HG03571 (cell line): ENCODE measurements around the gene DGUOK.
"Not testable (repeated sequence)": the region's sequence is repeated elsewhere in the genome, so short reads cannot be mapped to it uniquely, and the experiment has no call there.

Experiments
- ATAC-seq: cut with Tn5 transposase; IDR thresholded peaks from one replicate; pipeline ENCODE4 v1.9.1; 2021; ENCODE audit not compliant: unreplicated experiment

Gene DGUOK

DNA sequence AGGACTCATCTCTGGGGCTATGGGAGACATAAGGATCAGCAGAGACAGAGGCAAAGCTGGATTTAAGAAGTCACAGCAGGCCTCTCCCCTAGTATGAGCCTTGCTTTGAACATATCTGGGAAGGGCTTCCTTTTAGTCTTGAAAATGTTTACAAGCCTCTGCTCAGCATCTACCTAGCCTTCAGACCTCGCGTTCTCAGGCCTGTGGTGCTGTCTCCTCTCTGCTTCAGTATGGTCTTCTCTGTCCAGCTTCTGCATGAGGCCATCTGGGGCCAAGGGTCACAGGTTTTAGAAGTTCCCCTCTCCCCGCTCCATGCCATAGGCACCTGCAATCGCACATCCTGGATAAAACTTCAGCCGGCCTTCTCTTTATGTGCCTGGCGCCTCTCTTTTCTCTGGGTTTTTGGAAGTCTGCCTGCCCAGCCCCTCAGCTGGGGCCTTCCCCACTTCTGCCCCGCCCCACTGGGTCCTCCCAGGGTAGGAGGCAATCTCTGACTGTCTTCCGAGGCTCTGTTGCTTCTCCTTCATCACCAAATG lies 26.8 kb upstream of the DGUOK start:
- ATAC-seq: no peak

GRCh38 chr2:73901143-73901542 lies 25.5 kb upstream of the DGUOK start:
- no peak for ATAC-seq

DNA sequence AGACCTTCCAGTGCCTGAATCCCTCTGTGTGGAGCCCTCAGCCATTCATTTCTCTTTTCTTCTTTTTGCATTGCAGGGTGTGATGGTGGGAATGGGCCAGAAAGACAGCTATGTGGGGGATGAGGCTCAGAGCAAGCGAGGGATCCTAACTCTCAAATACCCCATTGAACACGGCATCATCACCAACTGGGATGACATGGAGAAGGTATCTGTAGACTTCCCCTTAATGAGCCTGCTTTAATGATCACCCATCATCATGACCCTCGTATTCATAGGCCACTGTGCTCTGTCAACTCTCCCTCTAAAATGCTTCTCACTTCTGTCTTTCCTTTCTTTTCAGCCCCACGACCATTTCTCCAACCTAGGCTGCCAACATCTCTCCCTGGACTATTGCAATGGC lies 24.4 kb upstream of the DGUOK start:
- no peak for ATAC-seq

DNA sequence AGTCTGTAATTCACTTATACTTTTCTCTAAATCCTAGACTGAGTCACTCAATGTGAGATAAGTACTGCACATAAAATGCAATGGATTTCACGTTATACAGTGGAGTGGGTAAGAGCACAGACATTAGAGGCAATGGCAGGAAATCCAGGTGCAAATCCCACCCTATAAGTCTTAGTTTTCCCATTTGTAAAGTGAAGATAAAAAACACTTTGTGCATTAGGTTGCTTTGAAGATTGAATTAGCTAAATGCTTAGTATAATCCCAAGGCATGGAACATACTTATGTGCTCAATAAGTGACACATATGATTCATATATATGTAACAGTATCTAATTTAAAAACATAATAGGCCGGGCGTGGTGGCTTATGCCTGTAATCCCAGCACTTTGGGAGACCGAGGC lies 23.4 kb upstream of the DGUOK start:
- no peak for ATAC-seq

DNA sequence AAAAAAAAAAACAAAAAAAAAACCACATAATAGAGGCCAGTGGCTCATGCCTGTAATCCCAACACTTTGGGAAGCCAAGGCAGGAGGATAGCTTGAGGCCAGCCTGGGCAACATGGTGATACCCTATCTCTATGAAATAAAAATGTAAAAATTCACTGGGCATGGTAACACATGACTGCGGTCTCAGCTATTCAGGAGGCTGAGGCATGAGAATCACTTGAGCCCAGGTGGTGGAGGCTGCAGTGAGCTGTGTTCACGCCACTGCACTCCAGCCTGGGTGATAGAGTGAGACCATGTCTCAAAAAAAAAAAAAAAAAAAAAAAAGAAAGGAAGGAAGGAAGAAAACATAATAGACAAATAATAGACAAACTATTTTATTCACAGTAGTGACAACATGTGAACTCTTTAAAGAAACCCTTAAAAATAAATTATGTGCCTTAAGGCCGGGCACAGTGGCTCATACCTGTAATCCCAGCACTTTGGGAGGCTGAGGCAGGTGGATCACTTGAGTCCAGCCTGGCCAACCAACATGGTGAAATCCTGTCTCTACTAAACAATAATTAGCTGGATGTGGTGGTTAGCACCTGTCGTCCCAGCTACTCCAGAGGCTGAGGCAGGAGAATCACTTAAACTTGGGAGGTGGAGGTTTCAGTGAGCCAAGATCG lies 22.6 kb upstream of the DGUOK start:
- not testable (repeated sequence) for ATAC-seq

DNA sequence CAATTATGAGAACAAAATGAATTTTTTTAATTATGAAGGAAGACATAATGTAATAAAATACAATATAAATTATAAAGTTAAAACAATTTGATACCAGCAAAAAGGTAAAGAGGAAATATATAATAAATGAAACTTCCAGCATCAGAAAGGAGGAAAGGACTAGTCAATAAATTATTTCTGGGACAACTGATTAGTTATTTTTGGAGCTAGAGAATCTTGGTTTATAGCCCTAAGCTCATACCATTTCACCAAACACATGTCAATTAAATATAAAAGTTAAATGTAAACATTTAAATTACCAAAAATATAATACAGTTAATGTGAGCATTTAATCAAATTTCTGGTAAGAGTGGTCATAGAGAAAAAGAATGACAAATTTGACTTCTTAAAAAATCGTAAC lies 21.7 kb upstream of the DGUOK start:
- no peak for ATAC-seq

- no peak for ATAC-seq
These were observed 19.7 kb upstream of the DGUOK start for GRCh38 chr2:73906847-73907505.

DNA sequence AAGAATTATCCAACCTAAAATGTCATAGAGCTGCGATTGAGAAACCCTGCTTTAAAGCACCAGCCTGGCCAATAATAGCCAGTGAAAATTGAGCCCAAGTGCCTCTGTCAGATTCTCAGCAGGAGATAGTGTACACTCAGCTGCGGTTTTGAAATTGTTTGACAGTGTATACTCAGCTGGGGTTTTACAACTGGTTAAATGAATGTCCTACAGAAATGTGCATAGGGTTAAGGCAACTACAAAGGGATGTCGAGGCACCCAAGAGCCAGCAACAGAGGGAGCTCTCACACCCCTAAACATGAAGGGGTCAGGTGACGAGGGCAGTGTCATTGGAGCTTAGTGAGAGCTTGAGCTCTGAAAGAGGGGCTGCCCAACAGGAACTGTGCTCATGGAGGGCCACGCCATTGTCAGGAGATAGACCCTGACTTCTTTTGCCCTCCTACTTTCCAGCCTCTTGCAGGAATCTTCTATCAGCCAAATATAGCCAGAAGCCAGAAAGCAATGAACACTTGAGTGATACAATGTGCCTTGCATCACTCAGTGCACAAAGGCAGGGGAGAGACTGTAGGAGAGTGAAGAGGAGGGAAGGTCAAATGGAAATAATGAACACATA lies 18.7 kb upstream of the DGUOK start:
- no peak for ATAC-seq

DNA sequence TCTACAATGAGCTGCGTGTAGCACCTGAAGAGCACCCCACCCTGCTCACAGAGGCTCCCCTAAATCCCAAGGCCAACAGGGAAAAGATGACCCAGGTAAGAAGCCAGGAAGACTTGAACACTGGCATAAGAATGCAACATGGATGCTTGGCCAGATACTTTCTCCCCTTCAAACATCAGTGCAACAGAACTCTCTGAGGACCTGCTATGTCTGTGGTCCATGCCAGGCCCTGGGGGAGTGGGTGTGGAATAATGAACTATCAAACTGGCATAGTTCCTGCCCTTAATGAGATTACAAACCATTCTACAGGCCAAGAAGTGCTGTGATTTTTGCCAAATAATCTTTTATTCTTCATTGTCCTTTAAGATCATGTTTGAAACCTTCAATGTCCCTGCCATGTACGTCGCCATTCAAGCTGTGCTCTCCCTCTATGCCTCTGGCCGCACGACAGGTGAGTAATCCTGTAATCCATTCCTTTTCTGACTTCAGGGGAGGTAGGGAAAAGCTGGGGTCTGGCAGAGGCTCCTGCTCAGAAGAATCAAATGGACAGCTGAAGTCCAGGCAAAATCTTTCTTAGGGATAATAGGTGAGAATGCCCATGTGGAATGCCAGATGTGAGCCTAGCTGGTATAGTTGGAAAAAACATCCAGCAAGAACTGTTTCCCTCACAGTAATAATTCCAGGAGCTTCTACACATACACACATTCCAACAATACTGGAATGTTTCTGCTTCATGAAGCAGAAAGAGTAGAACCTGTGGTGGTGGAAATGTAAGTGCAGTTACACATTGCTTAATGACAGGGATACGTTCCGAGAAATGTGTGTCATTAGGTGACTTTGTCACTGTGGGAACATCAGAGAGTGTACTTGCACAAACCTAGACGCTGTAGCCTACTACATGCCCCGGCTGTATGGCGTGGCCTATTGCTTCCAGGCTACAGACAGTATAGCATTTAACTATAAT lies 17.7 kb upstream of the DGUOK start:
- ATAC-seq: no peak

DNA sequence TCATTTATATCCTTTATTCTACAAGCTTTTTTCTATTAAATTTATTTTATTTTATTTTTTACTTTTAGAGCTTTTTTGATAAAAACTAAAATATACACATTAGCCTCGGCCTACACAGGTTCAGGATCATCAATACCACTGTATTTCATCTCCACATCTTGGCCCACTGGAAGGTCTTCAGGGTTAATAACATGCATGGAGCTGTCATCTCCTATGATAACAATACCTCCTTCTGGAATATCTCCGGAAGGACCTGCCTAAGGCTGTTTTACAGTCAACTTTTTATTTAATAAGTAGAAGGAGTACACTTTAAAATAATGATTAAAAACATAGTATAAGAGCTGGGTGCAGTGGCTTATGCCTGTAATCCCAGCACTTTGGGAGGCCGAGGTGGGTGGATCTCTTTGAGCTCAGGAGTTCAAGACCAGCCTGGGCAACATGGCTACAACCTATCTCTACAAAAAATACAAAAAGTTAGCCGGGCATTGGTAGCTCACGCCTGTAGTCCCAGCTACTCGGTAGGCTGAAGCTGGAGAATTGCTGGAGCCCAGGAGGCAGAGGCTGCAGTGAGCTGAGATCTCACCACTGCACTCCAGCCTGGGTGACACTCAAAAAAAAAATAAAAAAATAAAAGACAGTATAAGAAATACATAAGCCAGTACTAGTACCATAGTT lies 15.7 kb upstream of the DGUOK start:
- no peak for ATAC-seq

GRCh38 chr2:73911548-73912208 lies 15.0 kb upstream of the DGUOK start:
- no peak for ATAC-seq

- no peak for ATAC-seq
These were observed 13.1 kb upstream of the DGUOK start for GRCh38 chr2:73913414-73914054.

DNA sequence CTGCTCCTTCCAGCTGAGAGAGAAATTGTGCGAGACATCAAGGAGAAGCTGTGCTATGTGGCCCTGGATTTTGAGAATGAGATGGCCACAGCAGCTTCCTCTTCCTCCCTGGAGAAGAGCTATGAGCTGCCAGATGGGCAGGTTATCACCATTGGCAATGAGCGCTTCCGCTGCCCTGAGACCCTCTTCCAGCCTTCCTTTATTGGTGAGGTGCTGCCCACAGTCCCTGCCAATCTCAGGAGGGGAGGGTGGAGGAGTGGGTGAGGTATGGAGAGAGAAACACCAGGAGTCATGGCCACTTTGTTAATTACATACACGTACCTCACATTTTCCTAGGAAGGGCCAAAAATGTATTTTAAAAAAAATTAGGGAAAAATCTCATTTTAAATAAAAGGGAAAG lies 12.0 kb upstream of the DGUOK start:
- ATAC-seq: no peak

- no peak for ATAC-seq
These were observed 11.2 kb upstream of the DGUOK start for GRCh38 chr2:73915437-73915993.

GRCh38 chr2:73916666-73917065 lies 10.0 kb upstream of the DGUOK start:
- no peak for ATAC-seq

DNA sequence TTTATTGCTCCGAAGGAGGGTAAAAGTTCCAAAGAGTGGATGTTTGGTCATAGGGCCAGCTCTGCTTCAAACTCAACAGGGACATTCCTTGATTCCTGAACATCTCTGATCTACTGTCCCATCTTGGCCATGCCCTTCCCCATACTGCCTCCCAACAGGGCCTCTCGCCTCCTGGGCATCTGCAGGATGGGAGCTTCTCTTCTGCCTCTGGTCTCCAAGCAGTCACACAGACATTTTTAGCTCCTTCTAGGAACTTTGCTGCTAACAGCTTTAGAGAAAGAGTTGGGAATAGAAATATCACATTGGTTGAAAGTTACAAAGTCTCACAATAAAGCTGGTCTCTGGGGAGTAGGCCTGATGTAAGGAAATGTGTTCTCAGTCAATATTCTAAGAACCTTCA lies 9.4 kb upstream of the DGUOK start:
- ATAC-seq: no peak

DNA sequence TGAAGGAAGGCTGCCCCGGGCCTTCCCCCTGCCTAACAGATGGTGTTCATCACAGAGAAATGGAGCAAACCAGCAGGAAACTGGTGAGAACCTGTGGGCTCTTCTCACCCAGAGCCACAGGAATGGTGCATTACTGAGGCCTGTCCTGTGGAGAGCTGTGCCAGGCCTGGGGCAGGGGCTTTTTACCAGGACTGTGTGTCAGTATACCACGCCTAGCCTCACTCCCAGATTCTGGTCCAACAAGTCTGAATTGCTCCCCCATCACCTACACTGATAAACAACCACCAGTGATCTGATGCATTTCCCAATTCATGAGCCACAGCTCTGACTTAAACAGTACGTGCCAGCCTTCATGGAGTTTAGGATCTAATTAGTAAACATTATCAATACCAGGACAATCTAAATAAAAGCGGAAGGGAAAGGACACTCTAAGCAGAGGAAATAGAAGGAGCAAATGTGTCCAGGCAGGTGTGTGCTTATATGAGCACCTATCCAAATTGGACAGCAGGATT lies 8.9 kb upstream of the DGUOK start:
- no peak for ATAC-seq

- ATAC-seq: no peak
These were observed 7.8 kb upstream of the DGUOK start for GRCh38 chr2:73918856-73919255.

DNA sequence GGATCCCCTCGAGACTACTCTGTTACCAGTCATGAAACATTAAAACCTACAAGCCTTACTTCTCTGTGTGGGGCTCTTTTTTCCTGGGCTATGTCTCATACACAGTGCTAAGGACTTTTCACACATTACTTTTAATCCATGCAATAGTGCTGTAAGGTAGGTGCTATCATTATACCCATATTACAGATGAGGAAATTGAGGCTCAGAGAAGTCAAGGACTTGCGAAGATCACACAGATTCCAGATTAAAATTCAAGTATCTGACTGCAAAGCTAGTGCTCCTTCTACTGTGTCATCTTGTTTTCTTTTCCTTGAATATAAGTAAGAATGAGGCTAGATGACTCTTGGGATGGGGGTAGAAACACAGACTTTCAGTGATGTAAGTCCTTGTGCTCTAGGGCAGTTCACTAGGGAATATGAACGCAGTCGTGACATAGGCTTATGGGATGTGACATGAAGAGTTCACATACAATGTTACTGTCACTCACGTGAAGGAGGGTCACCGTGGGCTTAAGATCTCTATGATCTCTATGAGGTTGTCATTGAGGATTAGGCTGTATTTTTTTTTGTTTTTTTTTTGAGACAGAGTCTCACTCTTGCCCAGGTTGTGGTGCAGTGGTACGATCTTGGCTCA lies 7.0 kb upstream of the DGUOK start:
- no peak for ATAC-seq
